Measurements from ENCODE around the gene TALDO1. TPM values are rescaled to one million over a fixed set of nuclear protein-coding genes. Genes with fewer than 3 reads are reported as not detected.
A peak's percentile ranks its signal among the peaks of the same experiment; 100 is the strongest.

TALDO1 gene
- total RNA-seq, 1 donor from 2014 or later: 155 TPM

- no peak overlapping the region for H3K4me3 ChIP-seq (ENCODE audit: insufficient read depth, low read depth, low read length)
- no peaks in the 10 kb centered on the region for H3K79me2 ChIP-seq (ENCODE audit: insufficient read depth, low read length)
- H3K27ac ChIP-seq (ENCODE audit: low read depth, low read length): no peak overlapping the region
- H3K9me3 ChIP-seq (ENCODE audit: insufficient read depth, low read depth, low read length): no peaks in the 10 kb centered on the region
- no peak overlapping the region for H3K9ac ChIP-seq (ENCODE audit: low read length)
- peaks cover 9% of the 10 kb centered on the region for H3K4me1 ChIP-seq (ENCODE audit: insufficient read depth, low read length)
- peaks cover 5% of the 10 kb centered on the region for H3K27me3 ChIP-seq (ENCODE audit: insufficient read depth, low read length)
- H3K4me3 Mint-ChIP-seq (ENCODE audit: unreplicated experiment): no peak overlapping the region
- H3K36me3 Mint-ChIP-seq (ENCODE audit: low read depth, unreplicated experiment): peaks cover 7% of the 10 kb centered on the region
- peaks cover 55% of the 10 kb centered on the region for H4K20me1 ChIP-seq (ENCODE audit: insufficient read depth, low read length)
- H3K36me3 ChIP-seq (ENCODE audit: insufficient read depth, low read length): no peaks in the 10 kb centered on the region
- no peak overlapping the region for H2AFZ ChIP-seq (ENCODE audit: low read depth, low read length)
- no peak for DNase-seq (ENCODE audit: low read depth)
- H3K4me1 Mint-ChIP-seq (ENCODE audit: low read depth, unreplicated experiment): no peaks in the 10 kb centered on the region
- no peak overlapping the region for H3K4me2 ChIP-seq (ENCODE audit: low read length)
- no peak for FAIRE-seq
- H3K27me3 Mint-ChIP-seq (ENCODE audit: low read depth, unreplicated experiment): peaks cover 4% of the 10 kb centered on the region
- H3K27ac Mint-ChIP-seq (ENCODE audit: unreplicated experiment): no peak overlapping the region
- H3K9me3 Mint-ChIP-seq (ENCODE audit: unreplicated experiment): no peaks in the 10 kb centered on the region
- TF ChIP-seq EZH2 (IDR thresholded peaks at IDR 0.05; ENCODE audit: insufficient read depth, low read length): no peak
Measured at GRCh38 chr11:722346-722811, 24.9 kb upstream of the TALDO1 start.

GRCh38 chr11:723120-723883 lies 24.0 kb upstream of the TALDO1 start:
- no peaks in the 10 kb centered on the region for H3K79me2 ChIP-seq (ENCODE audit: insufficient read depth, low read length)
- H3K27me3 Mint-ChIP-seq (ENCODE audit: low read depth, unreplicated experiment): peaks cover 4% of the 10 kb centered on the region
- no peak overlapping the region for H3K4me3 ChIP-seq (ENCODE audit: insufficient read depth, low read depth, low read length)
- DNase-seq (ENCODE audit: low read depth): no peak
- H3K9me3 ChIP-seq (ENCODE audit: insufficient read depth, low read depth, low read length): no peaks in the 10 kb centered on the region
- H3K27ac ChIP-seq (ENCODE audit: low read depth, low read length): no peak overlapping the region
- TF ChIP-seq CTCF (IDR thresholded peaks at IDR 0.05; ENCODE audit: insufficient read depth, low read depth, low read length) (peak; percentile 80), EZH2 (IDR thresholded peaks at IDR 0.05; ENCODE audit: insufficient read depth, low read length) (no peak)
- no peak overlapping the region for H3K9ac ChIP-seq (ENCODE audit: low read length)
- no peak overlapping the region for H3K4me3 Mint-ChIP-seq (ENCODE audit: unreplicated experiment)
- no peaks in the 10 kb centered on the region for H3K36me3 ChIP-seq (ENCODE audit: insufficient read depth, low read length)
- H3K4me2 ChIP-seq (ENCODE audit: low read length): peak overlapping the region; percentile 33
- H3K36me3 Mint-ChIP-seq (ENCODE audit: low read depth, unreplicated experiment): peaks cover 7% of the 10 kb centered on the region
- H3K4me1 Mint-ChIP-seq (ENCODE audit: low read depth, unreplicated experiment): no peaks in the 10 kb centered on the region
- peaks cover 5% of the 10 kb centered on the region for H3K27me3 ChIP-seq (ENCODE audit: insufficient read depth, low read length)
- peaks cover 53% of the 10 kb centered on the region for H4K20me1 ChIP-seq (ENCODE audit: insufficient read depth, low read length)
- peaks cover 18% of the 10 kb centered on the region for H3K4me1 ChIP-seq (ENCODE audit: insufficient read depth, low read length)
- no peak for FAIRE-seq
- H3K9me3 Mint-ChIP-seq (ENCODE audit: unreplicated experiment): no peaks in the 10 kb centered on the region
- H3K27ac Mint-ChIP-seq (ENCODE audit: unreplicated experiment): peak overlapping the region; percentile 12
- no peak overlapping the region for H2AFZ ChIP-seq (ENCODE audit: low read depth, low read length)

- H4K20me1 ChIP-seq (ENCODE audit: insufficient read depth, low read length): peaks cover 51% of the 10 kb centered on the region
- Mint-ChIP-seq H3K27me3 (ENCODE audit: low read depth, unreplicated experiment) (peaks cover 2% of the 10 kb centered on the region), H3K4me1 (ENCODE audit: low read depth, unreplicated experiment) (no peaks in the 10 kb centered on the region), H3K27ac (ENCODE audit: unreplicated experiment) (no peak overlapping the region), H3K9me3 (ENCODE audit: unreplicated experiment) (no peaks in the 10 kb centered on the region), H3K36me3 (ENCODE audit: low read depth, unreplicated experiment) (peaks cover 6% of the 10 kb centered on the region), H3K4me3 (ENCODE audit: unreplicated experiment) (no peak overlapping the region)
- peaks cover 5% of the 10 kb centered on the region for H3K27me3 ChIP-seq (ENCODE audit: insufficient read depth, low read length)
- H3K27ac ChIP-seq (ENCODE audit: low read depth, low read length): no peak overlapping the region
- H3K9ac ChIP-seq (ENCODE audit: low read length): no peak overlapping the region
- no peaks in the 10 kb centered on the region for H3K79me2 ChIP-seq (ENCODE audit: insufficient read depth, low read length)
- H3K36me3 ChIP-seq (ENCODE audit: insufficient read depth, low read length): no peaks in the 10 kb centered on the region
- H3K9me3 ChIP-seq (ENCODE audit: insufficient read depth, low read depth, low read length): no peaks in the 10 kb centered on the region
- FAIRE-seq (no peak), DNase-seq (ENCODE audit: low read depth) (no peak)
- TF ChIP-seq EZH2 (IDR thresholded peaks at IDR 0.05; ENCODE audit: insufficient read depth, low read length) (no peak), CTCF (IDR thresholded peaks at IDR 0.05; ENCODE audit: insufficient read depth, low read depth, low read length) (no peak)
- H2AFZ ChIP-seq (ENCODE audit: low read depth, low read length): no peak overlapping the region
- H3K4me2 ChIP-seq (ENCODE audit: low read length): no peak overlapping the region
- peaks cover 26% of the 10 kb centered on the region for H3K4me1 ChIP-seq (ENCODE audit: insufficient read depth, low read length)
- H3K4me3 ChIP-seq (ENCODE audit: insufficient read depth, low read depth, low read length): no peak overlapping the region
Measured at GRCh38 chr11:724049-724777, 23.1 kb upstream of the TALDO1 start.

Data from astrocyte (in vitro differentiated cells and primary cell).